ENCODE measurements around the gene CIDEB. TPM values are rescaled to one million over a fixed set of nuclear protein-coding genes. Genes with fewer than 3 reads are reported as not detected.

CIDEB gene
- total and polyA plus RNA-seq, 9 of the 15 experiments (the other 6 are each of a cell fraction or from before 2014, with no cell fraction given): 0.03 to 0.35 (median 0.09) TPM; not detected in 3

- TF ChIP-seq ZNF124 (CRISPR knock-in tag; IDR thresholded peaks at IDR 0.05): no peak
- TF ChIP-seq KDM1A (IDR thresholded peaks at IDR 0.05): peak in 1 of 2 experiments; percentile 16; a peak in 1 of 4 replicates
- TF ChIP-seq MLX (CRISPR knock-in tag; conservative IDR thresholded peaks at IDR 0.05): no peak
- TF ChIP-seq ZBED1 (IDR thresholded peaks at IDR 0.05): no peak
- TF ChIP-seq ZNF217 (CRISPR knock-in tag; IDR thresholded peaks at IDR 0.05): no peak
- peak; percentile 78; the same call in 1 of the 2 replicates for TF ChIP-seq CTBP1 (IDR thresholded peaks at IDR 0.05; ENCODE audit: borderline replicate concordance)
- TF ChIP-seq KDM5B (IDR thresholded peaks at IDR 0.05; ENCODE audit: insufficient replicate concordance, low read depth, low read length): no peak
- TF ChIP-seq IRF9 (tag; IDR thresholded peaks at IDR 0.05): no peak
- TF ChIP-seq TCFL5 (CRISPR knock-in tag; conservative IDR thresholded peaks at IDR 0.05): no peak
- TF ChIP-seq NR2C1 (IDR thresholded peaks at IDR 0.05): no peak
- no peak for TF ChIP-seq NR2C1 (tag; IDR thresholded peaks at IDR 0.05)
- TF ChIP-seq ZNF695 (CRISPR knock-in tag; IDR thresholded peaks at IDR 0.05): no peak
- no peak for TF ChIP-seq CEBPG (CRISPR knock-in tag; IDR thresholded peaks at IDR 0.05)
- no peak for TF ChIP-seq CEBPG (tag; conservative IDR thresholded peaks at IDR 0.05 in 1 of 2, IDR thresholded peaks at IDR 0.05 in 1 of 2)
- TF ChIP-seq BCL6 (CRISPR knock-in tag; IDR thresholded peaks at IDR 0.05): no peak
- no peak for TF ChIP-seq DIDO1 (tag; IDR thresholded peaks at IDR 0.05; ENCODE audit: low read depth)
- no peak for TF ChIP-seq MYC (IDR thresholded peaks at IDR 0.05; ENCODE audit: low read depth, low read length)
- TF ChIP-seq MYC (CRISPR knock-in tag; IDR thresholded peaks at IDR 0.05; ENCODE audit: borderline replicate concordance, low read depth): no peak
- no peak for TF ChIP-seq HINFP (tag; conservative IDR thresholded peaks at IDR 0.05; ENCODE audit: low read depth)
- no peak for TF ChIP-seq ZNF232 (CRISPR knock-in tag; IDR thresholded peaks at IDR 0.05)
- TF ChIP-seq PYGO2 (tag; IDR thresholded peaks at IDR 0.05): no peak
- no peak for TF ChIP-seq BMI1 (IDR thresholded peaks at IDR 0.05; ENCODE audit: low read length)
- peak; percentile 44; the same call in 1 of the 2 replicates for TF ChIP-seq CREM (IDR thresholded peaks at IDR 0.05; ENCODE audit: low read depth)
- TF ChIP-seq ZNF12 (CRISPR knock-in tag; IDR thresholded peaks at IDR 0.05): no peak
- TF ChIP-seq MLLT1 (IDR thresholded peaks at IDR 0.05): no peak
- TF ChIP-seq NCOR1 (IDR thresholded peaks at IDR 0.05): peak; percentile 41; the same call in 1 of the 2 replicates
- no peak for TF ChIP-seq CBX8 (IDR thresholded peaks at IDR 0.05; ENCODE audit: borderline replicate concordance, extremely low read depth, low read depth, low read length, poor library complexity, severe bottlenecking)
These were observed 33.7 kb downstream of the CIDEB start (continued) for GRCh38 chr14:24274101-24274543.

Data from K562 (cell line).